Umbilical cord (tissue), 2 donors: ENCODE data around the gene GPR61. TPM values are rescaled to one million over a fixed set of nuclear protein-coding genes. Genes with fewer than 3 reads are reported as not detected.

ENCODE experiments used
- DNase-seq: peaks from one replicate; pipeline ENCODE4 v3.0.0-alpha.2; 2015; ENCODE audit warnings: low spot score
- total RNA-seq: library from RNA; depleted of rRNA; stranded (reverse); fragments of >200 nt; gene quantifications from one replicate; pipeline ENCODE4 v1.2.3, GENCODE V29; 2014; ENCODE audit warnings: low replicate concordance; ENCODE audit not compliant: insufficient read depth

Gene GPR61
- total RNA-seq, 1 donor from 2014 or later: 3.1 TPM

GRCh38 chr1:109569323-109569722 lies 29.7 kb downstream of the GPR61 start:
- no peak for DNase-seq

GRCh38 chr1:109570414-109570813 lies 30.7 kb downstream of the GPR61 start:
- peak; percentile 63 for DNase-seq

GRCh38 chr1:109573785-109574184 lies 34.1 kb downstream of the GPR61 start:
- no peak for DNase-seq

- DNase-seq: no peak
Measured at GRCh38 chr1:109578947-109579443, 39.3 kb downstream of the GPR61 start.

GRCh38 chr1:109579491-109579890 lies 39.8 kb downstream of the GPR61 start:
- DNase-seq: no peak

GRCh38 chr1:109582021-109582420 lies 42.3 kb downstream of the GPR61 start:
- DNase-seq: no peak

GRCh38 chr1:109584766-109585165 lies 45.1 kb downstream of the GPR61 start:
- DNase-seq: no peak

- no peak for DNase-seq
Measured at GRCh38 chr1:109586055-109586454, 46.4 kb downstream of the GPR61 start.

GRCh38 chr1:109589177-109589576 lies 49.5 kb downstream of the GPR61 start:
- no peak for DNase-seq

- no peak for DNase-seq
Measured at GRCh38 chr1:109589679-109590078, 50.0 kb downstream of the GPR61 start.

- DNase-seq: no peak
Measured at GRCh38 chr1:109592916-109593315, 53.2 kb downstream of the GPR61 start.

- DNase-seq: no peak
Measured at GRCh38 chr1:109595531-109595930, 55.9 kb downstream of the GPR61 start.

Other genes with a start within 250 kb of the GPR61 start
- gene MYBPHL, start 232.9 kb upstream of the GPR61 start, total RNA-seq: not detected
- gene SORT1, start 142.0 kb upstream of the GPR61 start, total RNA-seq: 65.2 TPM
- 23.1 TPM for gene PSMA5, start 113.4 kb upstream of the GPR61 start, total RNA-seq
- gene SYPL2, start 73.3 kb upstream of the GPR61 start, total RNA-seq: not detected
- gene ATXN7L2, start 56.0 kb upstream of the GPR61 start, total RNA-seq: 0.24 TPM
- gene CYB561D1, start 45.8 kb upstream of the GPR61 start, total RNA-seq: 6.7 TPM
- gene AMIGO1, start 30.1 kb upstream of the GPR61 start, total RNA-seq: 7.9 TPM
- gene GNAI3, start 8.7 kb downstream of the GPR61 start, total RNA-seq: 16.9 TPM
- gene GNAT2, start 79.7 kb downstream of the GPR61 start, total RNA-seq: not detected
- 76.8 TPM for gene AMPD2, start 80.0 kb downstream of the GPR61 start, total RNA-seq
- gene GSTM4, start 116.2 kb downstream of the GPR61 start, total RNA-seq: 6.5 TPM
- gene GSTM2, start 128.2 kb downstream of the GPR61 start, total RNA-seq: 46.7 TPM
- gene GSTM1, start 147.9 kb downstream of the GPR61 start, total RNA-seq: 23.8 TPM
- gene GSTM5, start 172.4 kb downstream of the GPR61 start, total RNA-seq: 12.0 TPM
- gene GSTM3, start 201.2 kb downstream of the GPR61 start, total RNA-seq: 82.6 TPM
- gene EPS8L3, start 224.1 kb downstream of the GPR61 start, total RNA-seq: not detected